ENCODE measurements around the gene TAPT1.

Gene TAPT1

DNA sequence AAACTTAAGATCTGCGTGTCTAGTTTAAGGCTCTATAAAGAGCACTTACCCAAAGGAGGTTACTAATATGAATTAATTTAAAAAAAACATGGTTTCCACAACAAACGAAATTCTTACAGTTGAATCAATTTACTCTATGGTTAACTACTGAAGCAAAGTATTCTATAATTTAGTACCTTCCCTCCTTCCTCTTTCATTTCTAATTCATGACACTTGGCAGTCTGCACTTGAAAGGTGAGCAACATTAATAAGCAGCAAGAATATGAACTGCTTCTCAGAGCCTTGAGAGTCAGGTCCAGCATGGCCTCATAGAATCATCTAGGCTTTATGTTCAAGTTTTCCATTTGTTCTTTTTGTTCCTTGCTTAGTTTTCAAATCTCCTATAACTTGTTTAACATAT lies 42.7 kb downstream of the TAPT1 start:
- TF ChIP-seq, protein P1, sequence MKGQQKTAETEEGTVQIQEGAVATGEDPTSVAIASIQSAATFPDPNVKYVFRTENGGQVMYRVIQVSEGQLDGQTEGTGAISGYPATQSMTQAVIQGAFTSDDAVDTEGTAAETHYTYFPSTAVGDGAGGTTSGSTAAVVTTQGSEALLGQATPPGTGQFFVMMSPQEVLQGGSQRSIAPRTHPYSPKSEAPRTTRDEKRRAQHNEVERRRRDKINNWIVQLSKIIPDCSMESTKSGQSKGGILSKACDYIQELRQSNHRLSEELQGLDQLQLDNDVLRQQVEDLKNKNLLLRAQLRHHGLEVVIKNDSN (IDR thresholded peaks at IDR 0.05), result no peak
- no peak for TF ChIP-seq TAF1 (IDR thresholded peaks at IDR 0.05; ENCODE audit: low read depth)
- TF ChIP-seq TCF12 (IDR thresholded peaks at IDR 0.05; ENCODE audit: low read depth), result no peak
- no peak for TF ChIP-seq CEBPB (IDR thresholded peaks at IDR 0.05)
- TF ChIP-seq, protein P2, sequence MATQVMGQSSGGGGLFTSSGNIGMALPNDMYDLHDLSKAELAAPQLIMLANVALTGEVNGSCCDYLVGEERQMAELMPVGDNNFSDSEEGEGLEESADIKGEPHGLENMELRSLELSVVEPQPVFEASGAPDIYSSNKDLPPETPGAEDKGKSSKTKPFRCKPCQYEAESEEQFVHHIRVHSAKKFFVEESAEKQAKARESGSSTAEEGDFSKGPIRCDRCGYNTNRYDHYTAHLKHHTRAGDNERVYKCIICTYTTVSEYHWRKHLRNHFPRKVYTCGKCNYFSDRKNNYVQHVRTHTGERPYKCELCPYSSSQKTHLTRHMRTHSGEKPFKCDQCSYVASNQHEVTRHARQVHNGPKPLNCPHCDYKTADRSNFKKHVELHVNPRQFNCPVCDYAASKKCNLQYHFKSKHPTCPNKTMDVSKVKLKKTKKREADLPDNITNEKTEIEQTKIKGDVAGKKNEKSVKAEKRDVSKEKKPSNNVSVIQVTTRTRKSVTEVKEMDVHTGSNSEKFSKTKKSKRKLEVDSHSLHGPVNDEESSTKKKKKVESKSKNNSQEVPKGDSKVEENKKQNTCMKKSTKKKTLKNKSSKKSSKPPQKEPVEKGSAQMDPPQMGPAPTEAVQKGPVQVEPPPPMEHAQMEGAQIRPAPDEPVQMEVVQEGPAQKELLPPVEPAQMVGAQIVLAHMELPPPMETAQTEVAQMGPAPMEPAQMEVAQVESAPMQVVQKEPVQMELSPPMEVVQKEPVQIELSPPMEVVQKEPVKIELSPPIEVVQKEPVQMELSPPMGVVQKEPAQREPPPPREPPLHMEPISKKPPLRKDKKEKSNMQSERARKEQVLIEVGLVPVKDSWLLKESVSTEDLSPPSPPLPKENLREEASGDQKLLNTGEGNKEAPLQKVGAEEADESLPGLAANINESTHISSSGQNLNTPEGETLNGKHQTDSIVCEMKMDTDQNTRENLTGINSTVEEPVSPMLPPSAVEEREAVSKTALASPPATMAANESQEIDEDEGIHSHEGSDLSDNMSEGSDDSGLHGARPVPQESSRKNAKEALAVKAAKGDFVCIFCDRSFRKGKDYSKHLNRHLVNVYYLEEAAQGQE (IDR thresholded peaks at IDR 0.05; ENCODE audit: low read depth), result no peak
- no peak for TF ChIP-seq NFIC (IDR thresholded peaks at IDR 0.05)
- TF ChIP-seq, protein P3, sequence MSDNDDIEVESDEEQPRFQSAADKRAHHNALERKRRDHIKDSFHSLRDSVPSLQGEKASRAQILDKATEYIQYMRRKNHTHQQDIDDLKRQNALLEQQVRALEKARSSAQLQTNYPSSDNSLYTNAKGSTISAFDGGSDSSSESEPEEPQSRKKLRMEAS (IDR thresholded peaks at IDR 0.05), result no peak
- no peak for TF ChIP-seq YY1 (IDR thresholded peaks at IDR 0.05; ENCODE audit: low read depth)
- TF ChIP-seq RAD21 (IDR thresholded peaks at IDR 0.05; ENCODE audit: low read depth), result no peak
- TF ChIP-seq EGR1 (IDR thresholded peaks at IDR 0.05), result no peak
- TF ChIP-seq FOXM1 (IDR thresholded peaks at IDR 0.05; ENCODE audit: borderline replicate concordance, low read depth), result no peak
- no peak for TF ChIP-seq EP300 (IDR thresholded peaks at IDR 0.05; ENCODE audit: borderline replicate concordance)
- TF ChIP-seq ZBTB7A (IDR thresholded peaks at IDR 0.05; ENCODE audit: low read depth), result no peak
- TF ChIP-seq TEAD4 (IDR thresholded peaks at IDR 0.05), result no peak
- TF ChIP-seq CREB1 (IDR thresholded peaks at IDR 0.05; ENCODE audit: low read depth), result no peak

DNA sequence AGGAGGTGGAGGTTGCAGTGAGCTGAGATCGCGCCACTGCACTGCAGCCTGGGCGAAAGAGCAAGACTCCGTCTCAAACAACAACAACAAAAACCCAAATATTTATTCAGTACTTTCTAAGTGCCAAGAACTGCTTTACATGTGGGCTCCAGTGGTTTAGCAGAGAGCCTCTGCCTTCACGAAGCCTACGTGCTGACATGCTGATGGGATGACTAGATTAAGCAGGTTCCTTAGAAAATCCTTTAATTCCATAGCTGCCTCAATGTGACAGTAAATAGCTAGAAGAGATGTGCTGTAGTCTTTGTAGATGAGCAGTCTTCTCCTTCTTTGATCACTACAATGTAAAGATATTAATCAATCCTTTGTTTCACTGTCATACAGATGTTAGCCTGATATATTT lies 49.6 kb downstream of the TAPT1 start:
- no peak for TF ChIP-seq YY1 (IDR thresholded peaks at IDR 0.05; ENCODE audit: low read depth)
- TF ChIP-seq, protein P3 (IDR thresholded peaks at IDR 0.05), result no peak
- no peak for TF ChIP-seq CEBPB (IDR thresholded peaks at IDR 0.05)
- TF ChIP-seq EGR1 (IDR thresholded peaks at IDR 0.05), result no peak
- TF ChIP-seq EP300 (IDR thresholded peaks at IDR 0.05; ENCODE audit: borderline replicate concordance), result no peak
- TF ChIP-seq, protein P1 (IDR thresholded peaks at IDR 0.05), result no peak

DNA sequence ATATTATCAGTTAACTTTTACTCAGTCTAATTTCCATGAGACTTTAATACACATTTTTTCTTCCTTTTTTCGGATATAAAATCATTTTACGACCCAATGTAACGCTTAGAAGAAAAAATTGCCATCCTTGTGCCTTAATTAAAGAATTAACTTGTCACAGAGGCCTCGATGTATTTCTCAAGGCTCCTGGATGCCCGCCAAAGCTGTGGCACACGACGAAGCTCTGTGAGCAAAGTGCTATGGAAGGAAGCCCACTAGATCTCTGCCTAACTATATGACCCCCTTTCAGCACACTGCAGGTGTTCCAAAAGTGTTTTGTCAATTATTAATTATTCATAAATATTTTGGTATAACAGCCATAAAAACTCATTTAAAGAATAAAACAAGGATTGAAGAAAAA lies 54.4 kb downstream of the TAPT1 start:
- TF ChIP-seq TEAD4 (IDR thresholded peaks at IDR 0.05), result no peak
- TF ChIP-seq, protein P1 (IDR thresholded peaks at IDR 0.05), result no peak
- TF ChIP-seq CREB1 (IDR thresholded peaks at IDR 0.05; ENCODE audit: low read depth), result no peak
- TF ChIP-seq TCF12 (IDR thresholded peaks at IDR 0.05; ENCODE audit: low read depth), result no peak

DNA sequence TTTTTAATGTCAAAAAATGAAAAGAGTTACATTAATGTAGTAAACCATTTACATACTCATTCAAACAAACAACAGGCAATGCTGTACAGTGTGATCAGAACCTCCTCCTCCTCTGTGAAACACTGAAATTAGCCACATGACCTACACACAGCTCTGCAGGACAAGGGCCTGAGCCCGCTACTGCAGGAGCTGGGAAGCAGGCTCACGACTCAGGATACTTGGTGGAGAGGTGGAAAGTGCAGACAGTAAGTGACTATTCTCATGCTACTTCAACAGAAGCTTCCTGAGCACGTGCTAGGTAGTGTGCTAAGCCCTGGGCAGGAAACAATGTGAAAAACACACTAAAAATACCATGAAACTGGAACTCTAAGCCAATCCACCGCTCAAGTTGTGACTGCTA lies 56.8 kb downstream of the TAPT1 start:
- TF ChIP-seq TEAD4 (IDR thresholded peaks at IDR 0.05), result no peak
- no peak for TF ChIP-seq NFIC (IDR thresholded peaks at IDR 0.05)
- TF ChIP-seq FOXM1 (IDR thresholded peaks at IDR 0.05; ENCODE audit: borderline replicate concordance, low read depth), result no peak
- TF ChIP-seq EGR1 (IDR thresholded peaks at IDR 0.05), result no peak
- no peak for TF ChIP-seq ZBTB7A (IDR thresholded peaks at IDR 0.05; ENCODE audit: low read depth)
- TF ChIP-seq EP300 (IDR thresholded peaks at IDR 0.05; ENCODE audit: borderline replicate concordance), result no peak
- TF ChIP-seq CREB1 (IDR thresholded peaks at IDR 0.05; ENCODE audit: low read depth), result no peak
- no peak for TF ChIP-seq TAF1 (IDR thresholded peaks at IDR 0.05; ENCODE audit: low read depth)
- TF ChIP-seq, protein P1 (IDR thresholded peaks at IDR 0.05), result no peak
- TF ChIP-seq, protein P3 (IDR thresholded peaks at IDR 0.05), result no peak
- no peak for TF ChIP-seq CEBPB (IDR thresholded peaks at IDR 0.05)
- TF ChIP-seq, protein P2 (IDR thresholded peaks at IDR 0.05; ENCODE audit: low read depth), result no peak

DNA sequence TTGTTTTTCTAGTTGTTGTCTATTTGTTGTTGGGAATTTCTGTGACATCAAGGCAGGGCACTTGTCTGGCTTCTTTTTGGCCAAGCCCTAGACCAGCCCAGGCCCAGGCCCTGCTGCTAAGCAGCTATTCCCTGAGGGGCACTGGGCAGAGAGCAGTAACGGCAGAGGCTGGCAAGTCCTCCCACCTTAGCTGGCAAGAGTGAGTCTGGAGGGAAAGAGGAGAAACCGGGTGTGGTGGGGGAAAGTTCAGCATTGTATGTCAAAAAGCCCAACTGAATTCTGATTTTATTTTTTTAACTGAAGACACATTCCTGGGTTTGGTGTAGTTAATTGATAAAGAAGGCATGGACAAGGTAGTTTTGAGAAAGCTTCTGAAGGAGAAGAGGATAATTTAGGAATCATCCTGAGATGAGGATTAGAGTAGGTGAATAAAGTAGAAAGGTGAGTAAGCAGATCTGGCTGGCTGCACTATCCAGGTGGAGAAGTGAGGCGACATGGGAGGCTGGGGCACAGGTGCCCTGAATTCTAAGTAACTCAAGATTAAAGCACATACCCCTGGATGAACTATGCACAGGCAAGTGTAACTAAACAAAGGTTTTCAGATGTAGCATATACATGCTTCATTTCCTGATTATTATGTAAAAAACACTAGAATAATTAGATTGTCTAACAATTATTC lies 57.4 kb downstream of the TAPT1 start:
- no peak for TF ChIP-seq CEBPB (IDR thresholded peaks at IDR 0.05)
- TF ChIP-seq, protein P2 (IDR thresholded peaks at IDR 0.05; ENCODE audit: low read depth), result no peak
- no peak for TF ChIP-seq EP300 (IDR thresholded peaks at IDR 0.05; ENCODE audit: borderline replicate concordance)
- no peak for TF ChIP-seq FOXM1 (IDR thresholded peaks at IDR 0.05; ENCODE audit: borderline replicate concordance, low read depth)
- no peak for TF ChIP-seq TAF1 (IDR thresholded peaks at IDR 0.05; ENCODE audit: low read depth)
- TF ChIP-seq, protein P1 (IDR thresholded peaks at IDR 0.05), result no peak
- TF ChIP-seq YY1 (IDR thresholded peaks at IDR 0.05; ENCODE audit: low read depth), result no peak
- TF ChIP-seq RAD21 (IDR thresholded peaks at IDR 0.05; ENCODE audit: low read depth), result no peak
- TF ChIP-seq, protein P3 (IDR thresholded peaks at IDR 0.05), result no peak
- TF ChIP-seq CREB1 (IDR thresholded peaks at IDR 0.05; ENCODE audit: low read depth), result no peak
- TF ChIP-seq TEAD4 (IDR thresholded peaks at IDR 0.05), result no peak
